ENCODE data around the gene KRTAP16-1.

DNA sequence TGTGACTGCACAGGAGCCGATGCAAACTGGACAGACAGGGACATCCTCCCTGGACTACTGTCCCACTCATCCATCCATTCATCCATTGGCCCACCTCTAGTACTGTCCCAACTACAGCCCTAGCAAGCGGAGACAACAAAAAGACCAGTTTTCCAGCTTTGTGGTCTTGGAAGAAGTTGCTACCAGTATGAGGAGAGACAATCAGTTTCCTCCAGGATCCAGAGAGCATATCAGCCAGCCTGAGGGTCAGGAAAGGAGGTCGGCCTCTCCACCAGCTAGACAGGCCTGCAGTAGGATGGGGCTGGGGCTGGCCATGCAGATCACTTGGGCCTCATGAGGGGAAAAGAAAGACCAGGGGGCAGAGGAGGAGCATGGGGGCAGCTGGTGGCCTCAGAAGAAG lies 24.7 kb upstream of the KRTAP16-1 start:
- TF ChIP-seq, protein P1, sequence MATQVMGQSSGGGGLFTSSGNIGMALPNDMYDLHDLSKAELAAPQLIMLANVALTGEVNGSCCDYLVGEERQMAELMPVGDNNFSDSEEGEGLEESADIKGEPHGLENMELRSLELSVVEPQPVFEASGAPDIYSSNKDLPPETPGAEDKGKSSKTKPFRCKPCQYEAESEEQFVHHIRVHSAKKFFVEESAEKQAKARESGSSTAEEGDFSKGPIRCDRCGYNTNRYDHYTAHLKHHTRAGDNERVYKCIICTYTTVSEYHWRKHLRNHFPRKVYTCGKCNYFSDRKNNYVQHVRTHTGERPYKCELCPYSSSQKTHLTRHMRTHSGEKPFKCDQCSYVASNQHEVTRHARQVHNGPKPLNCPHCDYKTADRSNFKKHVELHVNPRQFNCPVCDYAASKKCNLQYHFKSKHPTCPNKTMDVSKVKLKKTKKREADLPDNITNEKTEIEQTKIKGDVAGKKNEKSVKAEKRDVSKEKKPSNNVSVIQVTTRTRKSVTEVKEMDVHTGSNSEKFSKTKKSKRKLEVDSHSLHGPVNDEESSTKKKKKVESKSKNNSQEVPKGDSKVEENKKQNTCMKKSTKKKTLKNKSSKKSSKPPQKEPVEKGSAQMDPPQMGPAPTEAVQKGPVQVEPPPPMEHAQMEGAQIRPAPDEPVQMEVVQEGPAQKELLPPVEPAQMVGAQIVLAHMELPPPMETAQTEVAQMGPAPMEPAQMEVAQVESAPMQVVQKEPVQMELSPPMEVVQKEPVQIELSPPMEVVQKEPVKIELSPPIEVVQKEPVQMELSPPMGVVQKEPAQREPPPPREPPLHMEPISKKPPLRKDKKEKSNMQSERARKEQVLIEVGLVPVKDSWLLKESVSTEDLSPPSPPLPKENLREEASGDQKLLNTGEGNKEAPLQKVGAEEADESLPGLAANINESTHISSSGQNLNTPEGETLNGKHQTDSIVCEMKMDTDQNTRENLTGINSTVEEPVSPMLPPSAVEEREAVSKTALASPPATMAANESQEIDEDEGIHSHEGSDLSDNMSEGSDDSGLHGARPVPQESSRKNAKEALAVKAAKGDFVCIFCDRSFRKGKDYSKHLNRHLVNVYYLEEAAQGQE (IDR thresholded peaks at IDR 0.05; ENCODE audit: insufficient read depth in 1 of 2, low read depth in 2 of 2, low read length in 2 of 2), result no peak
- no peak for TF ChIP-seq SIN3A (IDR thresholded peaks at IDR 0.05; ENCODE audit: borderline replicate concordance, insufficient read depth, low read length)
- TF ChIP-seq TAF1 (IDR thresholded peaks at IDR 0.05; ENCODE audit: borderline replicate concordance, insufficient read depth, low read length), result no peak

All from PFSK-1 (cell line).